CD4-positive, alpha-beta T cell (primary cell): Measurements from ENCODE around the gene ZSCAN16. TPM values are rescaled to one million over a fixed set of nuclear protein-coding genes. Genes with fewer than 3 reads are reported as not detected.

Source experiments
- ATAC-seq: fragments of 200-7000 bp; cut with Tn5 transposase; one replicate; pipeline ENCODE4 v1.10.0; 2022; ENCODE audit warnings: mild to moderate bottlenecking; ENCODE audit not compliant: poor library complexity
- CTCF ChIA-PET: fragments of 350-600 bp; sonication (Branson Sonifier 250); formaldehyde crosslinking; loops from one replicate; lab custom pipeline; 2021; ENCODE audit warnings: antibody characterized with exemption, inconsistent platforms; lab: Charles Lee
- POLR2A ChIA-PET: fragments of 350-600 bp; sonication (Branson Sonifier 250); formaldehyde crosslinking; loops from one replicate; lab custom pipeline; 2021; ENCODE audit warnings: antibody characterized with exemption, inconsistent platforms; lab: Charles Lee
- DNase-seq, 14 experiments: peaks; one replicate each; pipeline ENCODE4 v3.0.0-alpha.2; 2013 to 2020; ENCODE audit warnings: mixed read lengths in 2 of 14
- H3K27ac ChIP-seq, 2 donors: one replicate each; pipeline versions ENCODE4 v1.5.1 to v1.7.0; 2013; ENCODE audit warnings: low read length in 2 of 2, low read depth in 1 of 2, mild to moderate bottlenecking in 1 of 2
- H3K27me3 ChIP-seq, 2 experiments: 1 replicate in 1 of 2; 2 replicates in 1 of 2; pipeline versions ENCODE4 v1.6.1 to v1.7.0; 2013; ENCODE audit warnings: low read length in 2 of 2, control low read depth in 1 of 2, mild to moderate bottlenecking in 1 of 2, moderate library complexity in 1 of 2; ENCODE audit not compliant: insufficient read depth in 2 of 2, control insufficient read depth in 1 of 2
- H3K36me3 ChIP-seq: one replicate; pipeline ENCODE4 v1.6.1; 2013; ENCODE audit warnings: low read length, control low read depth; ENCODE audit not compliant: insufficient read depth
- H3K4me1 ChIP-seq: one replicate; pipeline ENCODE4 v1.6.1; 2013; ENCODE audit warnings: low read length, control low read depth; ENCODE audit not compliant: insufficient read depth
- H3K4me3 ChIP-seq: one replicate; pipeline ENCODE4 v1.5.1; 2013; ENCODE audit warnings: mild to moderate bottlenecking, low read length, moderate library complexity
- H3K9me3 ChIP-seq, 2 experiments: 1 replicate in 1 of 2; 2 replicates in 1 of 2; pipeline versions ENCODE4 v1.6.1 to v1.7.0; 2013; ENCODE audit warnings: low read length in 2 of 2, mild to moderate bottlenecking in 2 of 2, control low read depth in 1 of 2, moderate library complexity in 1 of 2; ENCODE audit not compliant: control insufficient read depth in 1 of 2, insufficient read depth in 1 of 2
- H3K27ac Mint-ChIP-seq: one replicate; pipeline ENCODE4 v1.8.0; 2020; ENCODE audit warnings: mixed read lengths
- H3K27me3 Mint-ChIP-seq: one replicate; pipeline ENCODE4 v1.8.0; 2021; ENCODE audit warnings: mixed read lengths
- H3K36me3 Mint-ChIP-seq: one replicate; pipeline ENCODE4 v1.8.0; 2021; ENCODE audit warnings: low read depth, mixed read lengths
- H3K4me1 Mint-ChIP-seq: one replicate; pipeline ENCODE4 v1.8.0; 2021; ENCODE audit warnings: low read depth, mixed read lengths
- H3K4me3 Mint-ChIP-seq: one replicate; pipeline ENCODE4 v1.8.0; 2020; ENCODE audit warnings: mild to moderate bottlenecking, mixed read lengths
- H3K9me3 Mint-ChIP-seq: one replicate; pipeline ENCODE4 v1.8.0; 2020; ENCODE audit warnings: mixed read lengths
- intact Hi-C, 2 experiments: fragments of 100-400 bp; cut with DNase I in 1 of 2; cut with micrococcal nuclease in 1 of 2; formaldehyde crosslinking; loops; one replicate each; pipeline versions ENCODE4 v1.15.1 to v1.9.0; 2023 to 2025; cut with DNase I, micrococcal nuclease
- total RNA-seq, 174 experiments: library from RNA in 2 of 174; stranded (reverse) in 2 of 174; gene quantifications; one replicate each; pipeline ENCODE4 v1.2.3 and lab custom pipeline; 2021 to 2026
- TF ChIP-seq, protein P1 (sequence below): fragments of 200-600 bp; IDR thresholded peaks from one replicate; pipeline ENCODE4 v1.8.0; 2022; ENCODE audit warnings: antibody characterized with exemption, mild to moderate bottlenecking

The ZSCAN16 gene
- total RNA-seq, 2 experiments from 2014 or later: 7.3 to 7.4 TPM

DNA sequence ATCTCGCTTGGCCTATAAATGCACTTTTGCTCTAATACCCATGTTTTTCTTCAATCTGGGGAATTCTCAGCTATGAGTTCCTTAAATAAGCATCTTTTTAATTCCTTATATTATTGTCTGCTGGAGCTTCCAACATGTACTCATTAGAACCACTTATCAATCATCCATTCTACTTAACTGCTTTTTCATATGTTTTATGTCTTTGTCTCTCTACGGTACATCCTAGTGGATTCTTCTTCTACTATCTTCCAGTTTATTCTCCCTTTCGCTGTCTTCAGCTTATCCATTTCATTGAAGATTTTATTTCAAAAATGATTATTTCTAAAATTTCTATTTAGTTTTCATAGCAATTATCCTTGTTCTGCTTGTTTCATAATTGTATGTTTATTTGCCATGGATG is 12.4 kb upstream of the ZSCAN16 start:
- intact Hi-C loops: no loop called here
- no peak overlapping the region for H3K27ac ChIP-seq
- ATAC-seq: no peak
- H3K9me3 ChIP-seq: no peaks in the 10 kb centered on the region
- peaks cover 28% of the 10 kb centered on the region for H3K36me3 ChIP-seq
- POLR2A ChIA-PET: no interaction called here
- H3K4me1 Mint-ChIP-seq: no peaks in the 10 kb centered on the region
- H3K4me3 ChIP-seq: no peak overlapping the region
- no peak overlapping the region for H3K27ac Mint-ChIP-seq
- no peak overlapping the region for H3K4me3 Mint-ChIP-seq
- H3K36me3 Mint-ChIP-seq: peaks cover 22% of the 10 kb centered on the region
- DNase-seq: no peak
- H3K27me3 ChIP-seq: no peaks in the 10 kb centered on the region
- H3K27me3 Mint-ChIP-seq: no peaks in the 10 kb centered on the region
- no peaks in the 10 kb centered on the region for H3K4me1 ChIP-seq
- TF ChIP-seq, protein P1, sequence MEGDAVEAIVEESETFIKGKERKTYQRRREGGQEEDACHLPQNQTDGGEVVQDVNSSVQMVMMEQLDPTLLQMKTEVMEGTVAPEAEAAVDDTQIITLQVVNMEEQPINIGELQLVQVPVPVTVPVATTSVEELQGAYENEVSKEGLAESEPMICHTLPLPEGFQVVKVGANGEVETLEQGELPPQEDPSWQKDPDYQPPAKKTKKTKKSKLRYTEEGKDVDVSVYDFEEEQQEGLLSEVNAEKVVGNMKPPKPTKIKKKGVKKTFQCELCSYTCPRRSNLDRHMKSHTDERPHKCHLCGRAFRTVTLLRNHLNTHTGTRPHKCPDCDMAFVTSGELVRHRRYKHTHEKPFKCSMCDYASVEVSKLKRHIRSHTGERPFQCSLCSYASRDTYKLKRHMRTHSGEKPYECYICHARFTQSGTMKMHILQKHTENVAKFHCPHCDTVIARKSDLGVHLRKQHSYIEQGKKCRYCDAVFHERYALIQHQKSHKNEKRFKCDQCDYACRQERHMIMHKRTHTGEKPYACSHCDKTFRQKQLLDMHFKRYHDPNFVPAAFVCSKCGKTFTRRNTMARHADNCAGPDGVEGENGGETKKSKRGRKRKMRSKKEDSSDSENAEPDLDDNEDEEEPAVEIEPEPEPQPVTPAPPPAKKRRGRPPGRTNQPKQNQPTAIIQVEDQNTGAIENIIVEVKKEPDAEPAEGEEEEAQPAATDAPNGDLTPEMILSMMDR: no peak
- CTCF ChIA-PET: no interaction called here
- no peaks in the 10 kb centered on the region for H3K9me3 Mint-ChIP-seq

DNA sequence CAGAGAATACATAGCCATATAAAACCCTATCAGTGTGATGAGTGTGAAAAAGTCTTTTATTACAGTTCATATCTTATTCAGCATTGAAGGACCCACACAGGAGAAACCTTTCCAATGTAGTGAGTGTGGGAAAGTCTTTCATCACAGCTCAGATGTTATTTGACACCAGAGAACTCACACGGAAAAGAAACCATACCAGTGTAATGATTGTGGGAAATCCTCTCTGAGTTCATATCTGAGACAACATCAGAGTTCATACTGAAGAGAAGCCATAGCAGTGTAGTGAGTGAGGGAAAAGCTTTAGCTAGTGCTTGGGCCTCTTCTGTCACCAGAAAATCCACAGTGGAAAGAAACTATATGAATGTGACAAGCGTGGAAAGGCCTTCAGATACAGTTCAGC is 8.6 kb upstream of the ZSCAN16 start:
- Mint-ChIP-seq H3K9me3 (no peaks in the 10 kb centered on the region), H3K36me3 (peaks cover 53% of the 10 kb centered on the region), H3K4me3 (no peak overlapping the region), H3K27ac (no peak overlapping the region), H3K4me1 (no peaks in the 10 kb centered on the region), H3K27me3 (no peaks in the 10 kb centered on the region)
- POLR2A ChIA-PET: interaction anchor here (1.0 kb wide), 1 partner anchor 11 kb away, joined by 3 read pairs; no protein-coding TSS in a partner anchor
- Histone ChIP-seq H3K4me1 (no peaks in the 10 kb centered on the region), H3K27me3 (no peaks in the 10 kb centered on the region), H3K9me3 (no peaks in the 10 kb centered on the region), H3K36me3 (peaks cover 50% of the 10 kb centered on the region), H3K27ac (no peak overlapping the region), H3K4me3 (no peak overlapping the region)
- ATAC-seq: no peak
- TF ChIP-seq, protein P1: no peak
- intact Hi-C loops: no loop called here
- DNase-seq: no peak
- CTCF ChIA-PET: no interaction called here

DNA sequence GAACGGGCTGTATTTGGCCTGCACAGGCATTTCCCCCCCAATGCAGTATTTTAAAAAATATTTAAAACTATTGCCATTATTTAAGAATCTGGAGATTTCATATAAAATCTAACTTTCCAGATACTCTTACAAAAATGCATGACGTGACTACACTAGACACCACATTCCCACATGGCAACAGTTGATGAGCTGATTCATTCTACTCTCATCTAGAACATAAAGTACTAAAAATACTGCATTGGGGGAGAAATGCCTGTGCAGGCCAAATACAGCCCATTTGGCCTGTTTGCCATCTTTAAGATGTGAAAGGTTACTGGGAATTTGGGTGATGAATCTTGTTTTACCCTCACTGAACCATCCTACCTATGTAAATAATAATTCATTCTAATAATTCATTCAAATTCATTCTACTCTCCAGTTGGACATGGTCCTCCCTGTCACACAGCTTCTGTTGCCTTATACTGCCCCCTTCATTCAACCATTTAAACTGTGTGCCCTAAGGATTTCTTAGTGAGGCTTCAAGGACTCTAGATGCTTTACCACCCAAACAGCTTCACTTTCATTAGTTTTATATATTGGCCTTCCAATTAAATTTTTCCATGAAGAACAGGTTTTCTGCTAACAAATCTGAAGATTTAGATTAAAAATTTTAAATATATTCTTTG is 6.9 kb upstream of the ZSCAN16 start:
- peaks cover 54% of the 10 kb centered on the region for H3K36me3 Mint-ChIP-seq
- no peak for DNase-seq
- TF ChIP-seq, protein P1: no peak
- Histone ChIP-seq H3K4me3 (no peak overlapping the region), H3K9me3 (no peaks in the 10 kb centered on the region), H3K27me3 (no peaks in the 10 kb centered on the region), H3K4me1 (no peaks in the 10 kb centered on the region), H3K36me3 (peaks cover 53% of the 10 kb centered on the region), H3K27ac (no peak overlapping the region)
- ChIA-PET POLR2A (interaction anchor here (0.6 kb wide), 1 partner anchor 20 kb away, joined by 3 read pairs; no protein-coding TSS in a partner anchor), CTCF (interaction anchor here (1.0 to 1.1 kb wide), 2 partner anchors 13 to 24 kb away, joined by 3 read pairs; partner anchors contain the start of gene ZKSCAN8)
- H3K4me3 Mint-ChIP-seq: no peak overlapping the region
- intact Hi-C loops: no loop called here
- H3K9me3 Mint-ChIP-seq: no peaks in the 10 kb centered on the region
- H3K4me1 Mint-ChIP-seq: no peaks in the 10 kb centered on the region
- no peak overlapping the region for H3K27ac Mint-ChIP-seq
- no peaks in the 10 kb centered on the region for H3K27me3 Mint-ChIP-seq
- no peak for ATAC-seq
